ENCODE results near the gene NEDD4L.
A peak's percentile ranks its signal among the peaks of the same experiment; 100 is the strongest.

NEDD4L gene

GRCh38 chr18:58324824-58325480, 280.9 kb downstream of the NEDD4L start:
- intact Hi-C loops (cut with DNase I), result no loop called here
- no peak for DNase-seq

GRCh38 chr18:58325494-58325893, 281.5 kb downstream of the NEDD4L start:
- no peak for DNase-seq
- intact Hi-C loops (cut with DNase I), result no loop called here

- intact Hi-C loops (cut with DNase I), result no loop called here
- DNase-seq, result no peak
Measured at GRCh38 chr18:58334061-58334460, 290.0 kb downstream of the NEDD4L start.

GRCh38 chr18:58335223-58335622, 291.2 kb downstream of the NEDD4L start:
- intact Hi-C loops (cut with DNase I), result no loop called here
- DNase-seq, result no peak

- intact Hi-C loops (cut with DNase I), result no loop called here
- no peak for DNase-seq
Measured at GRCh38 chr18:58335821-58336220, 291.8 kb downstream of the NEDD4L start.

GRCh38 chr18:58336605-58337004, 292.6 kb downstream of the NEDD4L start:
- DNase-seq, result peak in 2 of 42 donors; percentile 33 to 40
- intact Hi-C loops (cut with DNase I), result no loop called here

GRCh38 chr18:58337285-58337684, 293.3 kb downstream of the NEDD4L start:
- intact Hi-C loops (cut with DNase I), result no loop called here

GRCh38 chr18:58337686-58338085, 293.7 kb downstream of the NEDD4L start:
- DNase-seq, result no peak
- intact Hi-C loops (cut with DNase I), result no loop called here

More at GRCh38 chr18:58337285-58337684, 293.3 kb downstream of the NEDD4L start:
- DNase-seq, result no peak

- intact Hi-C loops (cut with DNase I), result no loop called here
- DNase-seq, result no peak
Measured at GRCh38 chr18:58338141-58338540, 294.1 kb downstream of the NEDD4L start.

GRCh38 chr18:58338961-58339592, 295.1 kb downstream of the NEDD4L start:
- DNase-seq, result peak in 1 of 42 donors; percentile 22
- intact Hi-C loops (cut with DNase I), result no loop called here

- no peak for DNase-seq
- intact Hi-C loops (cut with DNase I), result loop anchor here (10.0 kb wide), 1 partner anchor 155 kb away; no protein-coding TSS in a partner anchor
Measured at GRCh38 chr18:58339890-58340289, 295.9 kb downstream of the NEDD4L start.

- intact Hi-C loops (cut with DNase I), result loop anchor here (10.0 kb wide), 1 partner anchor 153 kb away; no protein-coding TSS in a partner anchor
- DNase-seq, result no peak
Measured at GRCh38 chr18:58341916-58342315, 297.9 kb downstream of the NEDD4L start.

- no peak for DNase-seq
- intact Hi-C loops (cut with DNase I), result loop anchor here (10.0 kb wide), 1 partner anchor 151 kb away; no protein-coding TSS in a partner anchor
Measured at GRCh38 chr18:58344080-58344670, 300.1 kb downstream of the NEDD4L start.

GRCh38 chr18:58344861-58345463, 300.9 kb downstream of the NEDD4L start:
- DNase-seq, result peak in 1 of 42 donors; percentile 15
- intact Hi-C loops (cut with DNase I), result loop anchor here (10.0 kb wide), 1 partner anchor 150 kb away; no protein-coding TSS in a partner anchor

- DNase-seq, result no peak
- intact Hi-C loops (cut with DNase I), result loop anchor here (10.0 kb wide), 1 partner anchor 149 kb away; no protein-coding TSS in a partner anchor
Measured at GRCh38 chr18:58345875-58346274, 301.8 kb downstream of the NEDD4L start.

- no peak for DNase-seq
- intact Hi-C loops (cut with DNase I), result loop anchor here (10.0 kb wide), 1 partner anchor 148 kb away; no protein-coding TSS in a partner anchor
Measured at GRCh38 chr18:58347135-58347534, 303.1 kb downstream of the NEDD4L start.

- DNase-seq, result no peak
- intact Hi-C loops (cut with DNase I), result loop anchor here (10.0 kb wide), 1 partner anchor 146 kb away; no protein-coding TSS in a partner anchor
Measured at GRCh38 chr18:58348517-58348916, 304.5 kb downstream of the NEDD4L start.

GRCh38 chr18:58348951-58349350, 304.9 kb downstream of the NEDD4L start:
- no peak for DNase-seq
- intact Hi-C loops (cut with DNase I), result loop anchor here (10.0 kb wide), 1 partner anchor 146 kb away; no protein-coding TSS in a partner anchor

GRCh38 chr18:58349650-58350049, 305.6 kb downstream of the NEDD4L start:
- no peak for DNase-seq
- intact Hi-C loops (cut with DNase I), result loop anchor here (10.0 kb wide), 1 partner anchor 145 kb away; no protein-coding TSS in a partner anchor

Data from head of caudate nucleus (tissue), 42 donors.